Measurements from ENCODE around the gene PLK2. TPM values are rescaled to one million over a fixed set of nuclear protein-coding genes. Genes with fewer than 3 reads are reported as not detected.

PLK2 gene
- total RNA-seq, 3 donors from 2014 or later (not counting 1 experiment from before 2014, with no cell fraction given) = 18.3 to 30.0 (median 22.0) TPM

- DNase-seq (no peak), ATAC-seq (no peak)
- peaks cover 9 to 13% of the 10 kb centered on the region in 2 donors for H3K27me3 Mint-ChIP-seq (ENCODE audit: low read depth in 2 of 2)
- WGBS (ENCODE audit: insufficient coverage) = 56% methylated on average over 1 of the region's 1 CpG
- H3K4me3 ChIP-seq (ENCODE audit: low read length) = no peak overlapping the region
- no peaks in the 10 kb centered on the region for H3K36me3 ChIP-seq (ENCODE audit: control insufficient read depth, insufficient read depth, low read length)
- no peak overlapping the region for H3K27ac Mint-ChIP-seq
- H3K9me3 Mint-ChIP-seq = peaks cover 0 to 2% of the 10 kb centered on the region in 2 donors
- H3K4me1 ChIP-seq (ENCODE audit: control insufficient read depth, insufficient read depth, low read length) = no peaks in the 10 kb centered on the region
- no peaks in the 10 kb centered on the region for H3K27me3 ChIP-seq (ENCODE audit: control insufficient read depth, insufficient read depth, low read length)
- TF ChIP-seq CTCF (IDR thresholded peaks at IDR 0.05) = no peak
- H3K27ac ChIP-seq (ENCODE audit: low read length) = no peak overlapping the region
- H3K4me3 Mint-ChIP-seq = no peak overlapping the region
- H3K4me1 Mint-ChIP-seq = no peaks in the 10 kb centered on the region
- H3K36me3 Mint-ChIP-seq = no peaks in the 10 kb centered on the region
- H3K9me3 ChIP-seq (ENCODE audit: control insufficient read depth, insufficient read depth, low read length) = no peaks in the 10 kb centered on the region
- intact Hi-C loops (cut with micrococcal nuclease) = no loop called here
Measured at GRCh38 chr5:58412932-58413331, 47.0 kb downstream of the PLK2 start.

GRCh38 chr5:58412081-58412480, 47.8 kb downstream of the PLK2 start:
- H3K27ac Mint-ChIP-seq = no peak overlapping the region
- no peak for TF ChIP-seq CTCF (IDR thresholded peaks at IDR 0.05)
- WGBS (ENCODE audit: insufficient coverage) = 96% methylated on average over 2 of the region's 2 CpGs
- no peak overlapping the region for H3K4me3 Mint-ChIP-seq
- peaks cover 9 to 13% of the 10 kb centered on the region in 2 donors for H3K27me3 Mint-ChIP-seq (ENCODE audit: low read depth in 2 of 2)
- Histone ChIP-seq H3K36me3 (ENCODE audit: control insufficient read depth, insufficient read depth, low read length) (no peaks in the 10 kb centered on the region), H3K9me3 (ENCODE audit: control insufficient read depth, insufficient read depth, low read length) (no peaks in the 10 kb centered on the region), H3K4me1 (ENCODE audit: control insufficient read depth, insufficient read depth, low read length) (no peaks in the 10 kb centered on the region), H3K4me3 (ENCODE audit: low read length) (no peak overlapping the region), H3K27ac (ENCODE audit: low read length) (no peak overlapping the region), H3K27me3 (ENCODE audit: control insufficient read depth, insufficient read depth, low read length) (no peaks in the 10 kb centered on the region)
- H3K9me3 Mint-ChIP-seq = peaks cover 0 to 2% of the 10 kb centered on the region in 2 donors
- H3K4me1 Mint-ChIP-seq = no peaks in the 10 kb centered on the region
- H3K36me3 Mint-ChIP-seq = no peaks in the 10 kb centered on the region
- DNase-seq = no peak
- ATAC-seq = no peak
- intact Hi-C loops (cut with micrococcal nuclease) = no loop called here

DNA sequence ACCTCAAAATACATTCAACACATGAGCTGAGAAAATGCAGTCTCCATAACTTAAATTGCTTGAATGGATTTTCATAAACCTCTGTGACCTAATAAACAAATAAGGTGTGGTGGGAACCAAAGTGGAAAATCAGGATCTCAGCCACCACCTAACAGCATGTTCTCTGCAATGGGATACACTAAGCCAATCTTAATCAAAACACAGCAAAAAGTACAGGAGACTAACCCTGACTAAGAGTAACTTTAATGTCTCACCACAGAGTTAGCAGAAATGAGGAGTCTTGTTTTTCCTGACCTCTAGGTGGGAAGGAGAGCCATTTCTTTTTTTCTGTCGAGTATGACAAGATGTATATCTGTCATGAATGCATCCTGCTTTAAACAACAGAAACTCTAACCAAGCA, 48.5 kb downstream of the PLK2 start:
- Histone ChIP-seq H3K4me3 (ENCODE audit: low read length) (no peak overlapping the region), H3K27me3 (ENCODE audit: control insufficient read depth, insufficient read depth, low read length) (no peaks in the 10 kb centered on the region), H3K9me3 (ENCODE audit: control insufficient read depth, insufficient read depth, low read length) (no peaks in the 10 kb centered on the region), H3K4me1 (ENCODE audit: control insufficient read depth, insufficient read depth, low read length) (no peaks in the 10 kb centered on the region), H3K27ac (ENCODE audit: low read length) (no peak overlapping the region), H3K36me3 (ENCODE audit: control insufficient read depth, insufficient read depth, low read length) (no peaks in the 10 kb centered on the region)
- peaks cover 9% of the 10 kb centered on the region in 2 donors for H3K27me3 Mint-ChIP-seq (ENCODE audit: low read depth in 2 of 2)
- H3K4me1 Mint-ChIP-seq = no peaks in the 10 kb centered on the region
- H3K9me3 Mint-ChIP-seq = peaks cover 0 to under 1% of the 10 kb centered on the region in 2 donors
- intact Hi-C loops (cut with micrococcal nuclease) = no loop called here
- no peak for ATAC-seq
- TF ChIP-seq CTCF (IDR thresholded peaks at IDR 0.05) = no peak
- no peak for DNase-seq
- H3K4me3 Mint-ChIP-seq = no peak overlapping the region
- WGBS (ENCODE audit: insufficient coverage) = no CpG with 5 or more reads among the region's 1 CpG
- H3K27ac Mint-ChIP-seq = no peak overlapping the region
- no peaks in the 10 kb centered on the region for H3K36me3 Mint-ChIP-seq

GRCh38 chr5:58410441-58410840, 49.4 kb downstream of the PLK2 start:
- Histone ChIP-seq H3K36me3 (ENCODE audit: control insufficient read depth, insufficient read depth, low read length) (no peaks in the 10 kb centered on the region), H3K27ac (ENCODE audit: low read length) (no peak overlapping the region), H3K4me1 (ENCODE audit: control insufficient read depth, insufficient read depth, low read length) (no peaks in the 10 kb centered on the region), H3K9me3 (ENCODE audit: control insufficient read depth, insufficient read depth, low read length) (no peaks in the 10 kb centered on the region), H3K4me3 (ENCODE audit: low read length) (no peak overlapping the region), H3K27me3 (ENCODE audit: control insufficient read depth, insufficient read depth, low read length) (no peaks in the 10 kb centered on the region)
- H3K4me3 Mint-ChIP-seq = no peak overlapping the region
- intact Hi-C loops (cut with micrococcal nuclease) = no loop called here
- no peak overlapping the region for H3K27ac Mint-ChIP-seq
- 67% methylated on average over 1 of the region's 2 CpGs for WGBS (ENCODE audit: insufficient coverage)
- H3K36me3 Mint-ChIP-seq = no peaks in the 10 kb centered on the region
- no peaks in the 10 kb centered on the region for H3K9me3 Mint-ChIP-seq
- peaks cover 6 to 9% of the 10 kb centered on the region in 2 donors for H3K27me3 Mint-ChIP-seq (ENCODE audit: low read depth in 2 of 2)
- ATAC-seq = no peak
- TF ChIP-seq CTCF (IDR thresholded peaks at IDR 0.05) = no peak
- DNase-seq = no peak
- H3K4me1 Mint-ChIP-seq = no peaks in the 10 kb centered on the region

All from natural killer cell (primary cell).